HEK293T (cell line): ENCODE measurements around the gene CABLES2.

Experiments
- BHLHE40 ChIP-seq: fragments of 450-650 bp; IDR thresholded peaks from 2 replicates; pipeline ENCODE4 v1.6.1; 2016; ENCODE audit warnings: mild to moderate bottlenecking, moderate library complexity, borderline replicate concordance
- FOXA1 ChIP-seq: fragments of 450-650 bp; IDR thresholded peaks from 2 replicates; pipeline ENCODE4 v1.6.1; 2016; ENCODE audit warnings: mild to moderate bottlenecking
- PKNOX1 ChIP-seq: fragments of 450-650 bp; IDR thresholded peaks from 2 replicates; pipeline ENCODE4 v1.6.1; 2016
- SP1 ChIP-seq: fragments of 450-650 bp; IDR thresholded peaks from 2 replicates; pipeline ENCODE4 v1.6.1; 2017
- TARDBP ChIP-seq: fragments of 450-650 bp; IDR thresholded peaks from 2 replicates; pipeline ENCODE4 v1.6.1; 2016

- TF ChIP-seq FOXA1: no peak
- no peak for TF ChIP-seq TARDBP
- no peak for TF ChIP-seq PKNOX1
- TF ChIP-seq BHLHE40: no peak
- TF ChIP-seq SP1: no peak
These were observed 20.5 kb downstream of the CABLES2 start, which contains the start of gene RPS21 for GRCh38 chr20:62386383-62387218.
